Activated CD4-positive, alpha-beta T cell treated with anti-CD3 and anti-CD28 coated beads, Interleukin-2, amount 10 ng/mL, durations not matched to agents 7 days and 5 days (primary cell): ENCODE data around the gene UPF1. TPM values are rescaled to one million over a fixed set of nuclear protein-coding genes. Genes with fewer than 3 reads are reported as not detected.
"Not testable (repeated sequence)": the region's sequence is repeated elsewhere in the genome, so short reads cannot be mapped to it uniquely, and the experiment has no call there.

ENCODE experiments used
- CTCF ChIA-PET: fragments of 350-600 bp; sonication (Branson Sonifier 250); formaldehyde crosslinking; loops from one replicate; lab custom pipeline; 2021; ENCODE audit warnings: antibody characterized with exemption; lab: Charles Lee
- POLR2A ChIA-PET: fragments of 350-600 bp; sonication (Branson Sonifier 250); formaldehyde crosslinking; loops from one replicate; lab custom pipeline; 2021; ENCODE audit warnings: antibody characterized with exemption; lab: Charles Lee
- DNase-seq: peaks from one replicate; pipeline ENCODE4 v3.0.0-alpha.2; 2020
- H3K27ac Mint-ChIP-seq: one replicate; pipeline ENCODE4 v1.8.0; 2021; ENCODE audit warnings: mild to moderate bottlenecking, moderate library complexity, mixed read lengths
- H3K27me3 Mint-ChIP-seq: one replicate; pipeline ENCODE4 v1.8.0; 2021; ENCODE audit warnings: mixed read lengths
- H3K36me3 Mint-ChIP-seq: one replicate; pipeline ENCODE4 v1.8.0; 2021; ENCODE audit warnings: low read depth, mixed read lengths
- H3K4me1 Mint-ChIP-seq: one replicate; pipeline ENCODE4 v1.8.0; 2021; ENCODE audit warnings: mixed read lengths
- H3K4me3 Mint-ChIP-seq: one replicate; pipeline ENCODE4 v1.8.0; 2021; ENCODE audit warnings: mild to moderate bottlenecking, moderate library complexity, mixed read lengths
- H3K9me3 Mint-ChIP-seq: one replicate; pipeline ENCODE4 v1.8.0; 2021; ENCODE audit warnings: mixed read lengths
- total RNA-seq, 2 experiments: library from RNA; stranded (reverse); gene quantifications; one replicate each; pipeline ENCODE4 v1.2.3, GENCODE V29; 2021

The UPF1 gene
- total RNA-seq, 2 experiments from 2014 or later: 89.4 to 97.3 TPM

GRCh38 chr19:18896421-18896841 lies 64.7 kb downstream of the UPF1 start:
- H3K27me3 Mint-ChIP-seq: peaks cover 33% of the 10 kb centered on the region
- peaks cover 2% of the 10 kb centered on the region for H3K4me1 Mint-ChIP-seq
- no peak for DNase-seq
- ChIA-PET POLR2A (no interaction called here), CTCF (no interaction called here)
- no peak overlapping the region for H3K27ac Mint-ChIP-seq
- peaks cover 2% of the 10 kb centered on the region for H3K36me3 Mint-ChIP-seq
- H3K4me3 Mint-ChIP-seq: peak overlapping the region; percentile 55
- H3K9me3 Mint-ChIP-seq: no peaks in the 10 kb centered on the region

GRCh38 chr19:18897094-18898029 lies 65.6 kb downstream of the UPF1 start:
- POLR2A ChIA-PET: no interaction called here
- CTCF ChIA-PET: no interaction called here
- no peak overlapping the region for H3K4me3 Mint-ChIP-seq

GRCh38 chr19:18898081-18898606 lies 66.4 kb downstream of the UPF1 start:
- no peak for DNase-seq
- POLR2A ChIA-PET: no interaction called here
- Mint-ChIP-seq H3K27ac (no peak overlapping the region), H3K9me3 (no peaks in the 10 kb centered on the region), H3K4me1 (peaks cover 2% of the 10 kb centered on the region), H3K36me3 (peaks cover 3% of the 10 kb centered on the region), H3K27me3 (peaks cover 29% of the 10 kb centered on the region), H3K4me3 (no peak overlapping the region)
- CTCF ChIA-PET: no interaction called here

More at GRCh38 chr19:18897094-18898029, 65.6 kb downstream of the UPF1 start:
- H3K9me3 Mint-ChIP-seq: no peaks in the 10 kb centered on the region
- DNase-seq: no peak
- H3K27ac Mint-ChIP-seq: peak overlapping the region; percentile 26
- H3K36me3 Mint-ChIP-seq: peaks cover 2% of the 10 kb centered on the region
- H3K4me1 Mint-ChIP-seq: peaks cover 2% of the 10 kb centered on the region
- H3K27me3 Mint-ChIP-seq: peaks cover 33% of the 10 kb centered on the region

- CTCF ChIA-PET: interaction anchor here (0.6 kb wide), 1 partner anchor 445 kb away, joined by 3 read pairs; no protein-coding TSS in a partner anchor
- Mint-ChIP-seq H3K36me3 (peaks cover 4% of the 10 kb centered on the region), H3K4me3 (no peak overlapping the region), H3K27ac (no peak overlapping the region), H3K27me3 (peaks cover 25% of the 10 kb centered on the region), H3K9me3 (no peaks in the 10 kb centered on the region), H3K4me1 (peaks cover 2% of the 10 kb centered on the region)
- no peak for DNase-seq
- POLR2A ChIA-PET: no interaction called here
These were observed 67.0 kb downstream of the UPF1 start for GRCh38 chr19:18898607-18899408.

- H3K27me3 Mint-ChIP-seq: peaks cover 19% of the 10 kb centered on the region
- peaks cover 2% of the 10 kb centered on the region for H3K4me1 Mint-ChIP-seq
- H3K36me3 Mint-ChIP-seq: peaks cover 4% of the 10 kb centered on the region
- H3K9me3 Mint-ChIP-seq: no peaks in the 10 kb centered on the region
- no peak overlapping the region for H3K27ac Mint-ChIP-seq
- CTCF ChIA-PET: interaction anchor here (0.7 kb wide), 1 partner anchor 19 kb away, joined by 3 read pairs; the partner anchor contains the start of genes COPE and DDX49
- DNase-seq: no peak
- no peak overlapping the region for H3K4me3 Mint-ChIP-seq
- POLR2A ChIA-PET: no interaction called here
These were observed 68.1 kb downstream of the UPF1 start for GRCh38 chr19:18899624-18900560.

- ChIA-PET POLR2A (no interaction called here), CTCF (no interaction called here)
- Mint-ChIP-seq H3K27me3 (peaks cover 14% of the 10 kb centered on the region), H3K4me3 (no peak overlapping the region), H3K27ac (no peak overlapping the region), H3K4me1 (peaks cover 2% of the 10 kb centered on the region), H3K9me3 (no peaks in the 10 kb centered on the region), H3K36me3 (peaks cover 9% of the 10 kb centered on the region)
- DNase-seq: no peak
These were observed 69.1 kb downstream of the UPF1 start for GRCh38 chr19:18900700-18901481.

- ChIA-PET CTCF (interaction anchor here (0.6 to 0.7 kb wide), 2 partner anchors 96 to 505 kb away, joined by 3 to 4 read pairs; no protein-coding TSS in a partner anchor), POLR2A (no interaction called here)
- Mint-ChIP-seq H3K9me3 (no peaks in the 10 kb centered on the region), H3K4me3 (no peak overlapping the region), H3K27me3 (peaks cover 12% of the 10 kb centered on the region), H3K27ac (no peak overlapping the region), H3K36me3 (peaks cover 9% of the 10 kb centered on the region), H3K4me1 (peaks cover under 1% of the 10 kb centered on the region)
- no peak for DNase-seq
These were observed 69.7 kb downstream of the UPF1 start for GRCh38 chr19:18901491-18901890.

- H3K4me3 Mint-ChIP-seq, DNase-seq, POLR2A ChIA-PET, CTCF ChIA-PET, H3K36me3 Mint-ChIP-seq, H3K27ac Mint-ChIP-seq, H3K9me3 Mint-ChIP-seq, H3K4me1 Mint-ChIP-seq, H3K27me3 Mint-ChIP-seq: not testable (repeated sequence)
These were observed 70.8 kb downstream of the UPF1 start for GRCh38 chr19:18902519-18902918.

- Mint-ChIP-seq H3K4me3 (no peak overlapping the region), H3K4me1 (no peaks in the 10 kb centered on the region), H3K36me3 (peaks cover 9% of the 10 kb centered on the region), H3K27me3 (no peaks in the 10 kb centered on the region), H3K9me3 (no peaks in the 10 kb centered on the region), H3K27ac (no peak overlapping the region)
- DNase-seq: no peak
- ChIA-PET CTCF (interaction anchor here (0.5 kb wide), 1 partner anchor 581 kb away, joined by 5 read pairs; no protein-coding TSS in a partner anchor), POLR2A (no interaction called here)
These were observed 71.6 kb downstream of the UPF1 start for GRCh38 chr19:18903156-18904037.

GRCh38 chr19:18904334-18905057 lies 72.7 kb downstream of the UPF1 start:
- Mint-ChIP-seq H3K27me3 (no peaks in the 10 kb centered on the region), H3K36me3 (peaks cover 11% of the 10 kb centered on the region), H3K4me1 (no peaks in the 10 kb centered on the region), H3K9me3 (no peaks in the 10 kb centered on the region), H3K4me3 (no peak overlapping the region), H3K27ac (no peak overlapping the region)
- no peak for DNase-seq
- CTCF ChIA-PET: no interaction called here
- POLR2A ChIA-PET: no interaction called here
